HG02973 (cell line): ENCODE measurements around the gene GPATCH4.
"Not testable (repeated sequence)": the region's sequence is repeated elsewhere in the genome, so short reads cannot be mapped to it uniquely, and the experiment has no call there.

Experiments
- ATAC-seq: cut with Tn5 transposase; IDR thresholded peaks from one replicate; pipeline ENCODE4 v1.9.1; 2021; ENCODE audit warnings: moderate library complexity; ENCODE audit not compliant: unreplicated experiment

Gene GPATCH4

GRCh38 chr1:156601122-156601830 lies at the start of gene GPATCH4:
GPATCH4 (minus strand) TSS chr1:156601479.
- ATAC-seq, result no peak

- ATAC-seq, result no peak
Measured at GRCh38 chr1:156648951-156649350, 47.7 kb upstream of the GPATCH4 start.

- ATAC-seq, result no peak
Measured at GRCh38 chr1:156648496-156648895, 47.2 kb upstream of the GPATCH4 start.

- no peak for ATAC-seq
Measured at GRCh38 chr1:156647351-156647750, 46.1 kb upstream of the GPATCH4 start.

- no peak for ATAC-seq
Measured at GRCh38 chr1:156646738-156647211, 45.5 kb upstream of the GPATCH4 start.

GRCh38 chr1:156645666-156646065 lies 44.4 kb upstream of the GPATCH4 start:
- no peak for ATAC-seq

GRCh38 chr1:156645056-156645455 lies 43.8 kb upstream of the GPATCH4 start:
- no peak for ATAC-seq

GRCh38 chr1:156644640-156645039 lies 43.4 kb upstream of the GPATCH4 start:
- no peak for ATAC-seq

GRCh38 chr1:156644146-156644545 lies 42.9 kb upstream of the GPATCH4 start:
- no peak for ATAC-seq

- no peak for ATAC-seq
Measured at GRCh38 chr1:156643778-156644092, 42.5 kb upstream of the GPATCH4 start.

GRCh38 chr1:156643049-156643777 lies 41.9 kb upstream of the GPATCH4 start:
- no peak for ATAC-seq

- no peak for ATAC-seq
Measured at GRCh38 chr1:156642265-156643048, 41.2 kb upstream of the GPATCH4 start.

- no peak for ATAC-seq
Measured at GRCh38 chr1:156641761-156642264, 40.5 kb upstream of the GPATCH4 start, which contains the start of gene BCAN. BCAN (plus strand) TSS chr1:156642117; CDS start chr1:156646055, 3,938 bp downstream.

- ATAC-seq, result no peak
Measured at GRCh38 chr1:156640842-156641706, 39.8 kb upstream of the GPATCH4 start.

- no peak for ATAC-seq
Measured at GRCh38 chr1:156639601-156640101, 38.4 kb upstream of the GPATCH4 start.

GRCh38 chr1:156638189-156638985 lies 37.1 kb upstream of the GPATCH4 start:
- ATAC-seq, result no peak

- ATAC-seq, result no peak
Measured at GRCh38 chr1:156632355-156632754, 31.1 kb upstream of the GPATCH4 start.

- ATAC-seq, result not testable (repeated sequence)
Measured at GRCh38 chr1:156631152-156631551, 29.9 kb upstream of the GPATCH4 start.

- ATAC-seq, result no peak
Measured at GRCh38 chr1:156629823-156630449, 28.7 kb upstream of the GPATCH4 start.
